ENCODE results near the gene MYL6. TPM values are rescaled to one million over a fixed set of nuclear protein-coding genes. Genes with fewer than 3 reads are reported as not detected.
A peak's percentile ranks its signal among the peaks of the same experiment; 100 is the strongest.

MYL6 gene
- total and polyA plus RNA-seq, 2 donors from 2014 or later = 1,630 to 4,190 TPM

DNA sequence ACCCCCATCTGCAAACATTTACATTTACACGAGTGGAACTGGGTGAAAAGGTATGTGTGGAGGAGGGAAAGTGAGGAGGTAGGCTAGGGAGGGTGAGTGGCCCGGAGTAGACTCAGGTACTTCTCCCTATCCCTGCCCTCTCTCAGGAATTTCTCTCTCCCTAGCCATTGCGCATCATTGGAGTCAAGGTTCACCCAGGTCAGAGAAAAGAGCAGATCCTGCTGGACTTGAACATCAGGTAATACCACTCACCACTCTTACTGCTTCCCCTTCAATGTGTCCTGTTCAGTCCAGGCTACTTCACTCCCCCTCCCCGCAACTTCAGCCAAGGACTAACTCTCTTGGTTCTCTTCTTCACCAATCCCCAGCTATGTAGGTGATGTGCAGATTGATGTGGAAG lies 27.3 kb upstream of the MYL6 start:
- Histone ChIP-seq H3K4me1 (ENCODE audit: control insufficient read depth in 2 of 3, insufficient read depth in 2 of 3, low read depth in 1 of 3, low read length in 3 of 3) (peaks cover 11 to 25% (median 12%) of the 10 kb centered on the region in 3 donors), H3K9me3 (ENCODE audit: control insufficient read depth in 2 of 3, insufficient read depth in 1 of 3, low read length in 3 of 3) (no peaks in the 10 kb centered on the region), H3K27ac (ENCODE audit: low read depth in 2 of 2, low read length in 2 of 2) (no peak overlapping the region), H3K36me3 (ENCODE audit: control insufficient read depth in 2 of 3, insufficient read depth in 3 of 3, low read length in 3 of 3) (peaks cover 4 to 25% (median 24%) of the 10 kb centered on the region in 3 donors), H3K27me3 (ENCODE audit: control insufficient read depth, insufficient read depth, low read length) (no peaks in the 10 kb centered on the region), H3K9ac (ENCODE audit: low read length in 3 of 3) (no peak overlapping the region), H3K4me3 (ENCODE audit: low read length in 3 of 3) (no peak overlapping the region)
- no peak for FAIRE-seq
- no peak for DNase-seq
- TF ChIP-seq CTCF (IDR thresholded peaks at IDR 0.05; ENCODE audit: borderline replicate concordance, extremely low read depth, insufficient read depth) = no peak
- intact Hi-C loops (cut with DNase I) = no loop called here

DNA sequence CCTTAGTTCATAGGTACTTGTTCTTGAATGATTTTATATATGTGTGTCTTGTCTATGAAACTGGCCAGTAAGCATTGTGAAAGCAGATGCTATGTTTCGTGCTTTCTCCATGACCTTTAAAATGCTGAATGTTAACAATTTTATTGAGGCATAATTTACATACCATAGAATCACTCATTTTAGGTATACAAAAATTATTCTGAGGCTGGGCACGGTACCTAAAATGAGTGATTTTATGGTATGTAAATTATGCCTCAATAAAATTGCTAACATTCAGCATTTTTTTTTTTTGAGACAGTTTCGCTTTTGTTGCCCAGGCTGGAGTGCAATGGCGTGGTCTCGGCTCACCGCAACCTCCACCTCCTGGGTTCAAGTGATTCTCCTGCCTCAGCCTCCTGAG lies 23.3 kb upstream of the MYL6 start:
- Histone ChIP-seq H3K36me3 (ENCODE audit: control insufficient read depth in 2 of 3, insufficient read depth in 3 of 3, low read length in 3 of 3) (peaks cover 6 to 42% (median 38%) of the 10 kb centered on the region in 3 donors), H3K9me3 (ENCODE audit: control insufficient read depth in 2 of 3, insufficient read depth in 1 of 3, low read length in 3 of 3) (no peaks in the 10 kb centered on the region), H3K27ac (ENCODE audit: low read depth in 2 of 2, low read length in 2 of 2) (no peak overlapping the region), H3K4me1 (ENCODE audit: control insufficient read depth in 2 of 3, insufficient read depth in 2 of 3, low read depth in 1 of 3, low read length in 3 of 3) (peaks cover 0 to 6% (median 0%) of the 10 kb centered on the region in 3 donors), H3K27me3 (ENCODE audit: control insufficient read depth, insufficient read depth, low read length) (no peaks in the 10 kb centered on the region), H3K4me3 (ENCODE audit: low read length in 3 of 3) (no peak overlapping the region), H3K9ac (ENCODE audit: low read length in 3 of 3) (no peak overlapping the region)
- intact Hi-C loops (cut with DNase I) = no loop called here
- DNase-seq = no peak
- FAIRE-seq = no peak
- TF ChIP-seq CTCF (IDR thresholded peaks at IDR 0.05; ENCODE audit: borderline replicate concordance, extremely low read depth, insufficient read depth) = no peak

DNA sequence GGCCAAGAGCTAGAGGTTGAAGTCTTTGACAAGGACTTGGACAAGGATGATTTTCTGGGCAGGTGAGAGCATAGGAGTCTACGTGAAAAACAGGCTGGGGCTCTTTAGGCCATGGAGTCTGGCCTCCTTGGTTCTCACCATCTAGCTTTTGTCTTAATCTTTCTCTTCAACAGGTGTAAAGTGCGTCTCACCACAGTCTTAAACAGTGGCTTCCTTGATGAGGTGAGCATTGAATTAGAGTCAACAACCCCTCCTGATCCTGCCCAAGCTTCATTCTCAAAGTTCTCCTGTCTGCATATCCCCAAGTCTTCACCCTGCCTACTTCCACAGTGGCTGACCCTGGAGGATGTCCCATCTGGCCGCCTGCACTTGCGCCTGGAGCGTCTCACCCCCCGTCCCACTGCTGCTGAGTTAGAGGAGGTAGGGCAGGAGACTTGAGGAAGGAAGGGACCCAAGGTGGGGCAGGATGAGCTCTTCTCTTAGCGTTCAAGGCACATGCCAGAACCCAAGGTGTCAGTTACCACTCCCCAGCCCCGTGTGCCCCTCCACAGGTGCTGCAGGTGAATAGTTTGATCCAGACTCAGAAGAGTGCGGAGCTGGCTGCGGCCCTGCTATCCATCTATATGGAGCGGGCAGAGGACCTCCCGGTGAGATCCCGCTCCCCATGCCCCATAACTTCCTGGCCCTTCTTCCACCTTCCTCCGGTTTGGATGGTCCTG lies 20.1 kb upstream of the MYL6 start:
- no peaks in the 10 kb centered on the region for H3K9me3 ChIP-seq (ENCODE audit: control insufficient read depth in 2 of 3, insufficient read depth in 1 of 3, low read length in 3 of 3)
- DNase-seq (peak in 1 of 5 donors; percentile 52), FAIRE-seq (no peak)
- H3K36me3 ChIP-seq (ENCODE audit: control insufficient read depth in 2 of 3, insufficient read depth in 3 of 3, low read length in 3 of 3) = peaks cover 6 to 42% (median 28%) of the 10 kb centered on the region in 3 donors
- no peaks in the 10 kb centered on the region for H3K4me1 ChIP-seq (ENCODE audit: control insufficient read depth in 2 of 3, insufficient read depth in 2 of 3, low read depth in 1 of 3, low read length in 3 of 3)
- H3K9ac ChIP-seq (ENCODE audit: low read length in 3 of 3) = no peak overlapping the region
- TF ChIP-seq CTCF (IDR thresholded peaks at IDR 0.05; ENCODE audit: borderline replicate concordance, extremely low read depth, insufficient read depth) = no peak
- intact Hi-C loops (cut with DNase I) = no loop called here
- no peak overlapping the region for H3K4me3 ChIP-seq (ENCODE audit: low read length in 3 of 3)
- H3K27ac ChIP-seq (ENCODE audit: low read depth in 2 of 2, low read length in 2 of 2) = no peak overlapping the region
- no peaks in the 10 kb centered on the region for H3K27me3 ChIP-seq (ENCODE audit: control insufficient read depth, insufficient read depth, low read length)
